NCI-H446 treated with DMSO at 0.1 percent for 48 hours (cell line): ENCODE measurements around the gene FLYWCH1.
A peak's percentile ranks its signal among the peaks of the same experiment; 100 is the strongest.

Source experiments
- DNase-seq: peaks from one replicate; lab custom pipeline; 2025; lab: John Stamatoyannopoulos, UW

Gene FLYWCH1

GRCh38 chr16:2950773-2951172 lies 39.0 kb downstream of the FLYWCH1 start:
- DNase-seq = no peak

DNA sequence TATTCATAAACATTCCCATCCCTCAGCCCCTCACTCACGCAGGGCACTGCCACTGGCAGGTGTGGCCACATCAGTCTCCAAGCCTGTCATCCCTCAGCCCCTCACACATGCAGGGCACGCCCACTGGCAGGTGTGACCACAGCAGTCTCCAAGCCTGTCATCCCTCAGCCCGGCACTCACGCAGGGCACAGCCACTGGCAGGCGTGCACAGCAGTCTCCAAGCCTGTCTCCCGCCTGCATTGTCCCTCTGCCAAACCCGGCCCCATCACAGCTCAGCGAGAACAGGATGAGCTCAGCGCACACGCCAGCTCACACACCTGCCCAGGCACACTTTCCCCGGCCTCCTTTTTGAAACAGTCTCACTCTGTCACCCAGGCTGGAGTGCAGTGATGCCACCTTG lies 40.9 kb downstream of the FLYWCH1 start:
- DNase-seq = no peak

GRCh38 chr16:2953706-2954627 lies 42.2 kb downstream of the FLYWCH1 start:
- no peak for DNase-seq

DNA sequence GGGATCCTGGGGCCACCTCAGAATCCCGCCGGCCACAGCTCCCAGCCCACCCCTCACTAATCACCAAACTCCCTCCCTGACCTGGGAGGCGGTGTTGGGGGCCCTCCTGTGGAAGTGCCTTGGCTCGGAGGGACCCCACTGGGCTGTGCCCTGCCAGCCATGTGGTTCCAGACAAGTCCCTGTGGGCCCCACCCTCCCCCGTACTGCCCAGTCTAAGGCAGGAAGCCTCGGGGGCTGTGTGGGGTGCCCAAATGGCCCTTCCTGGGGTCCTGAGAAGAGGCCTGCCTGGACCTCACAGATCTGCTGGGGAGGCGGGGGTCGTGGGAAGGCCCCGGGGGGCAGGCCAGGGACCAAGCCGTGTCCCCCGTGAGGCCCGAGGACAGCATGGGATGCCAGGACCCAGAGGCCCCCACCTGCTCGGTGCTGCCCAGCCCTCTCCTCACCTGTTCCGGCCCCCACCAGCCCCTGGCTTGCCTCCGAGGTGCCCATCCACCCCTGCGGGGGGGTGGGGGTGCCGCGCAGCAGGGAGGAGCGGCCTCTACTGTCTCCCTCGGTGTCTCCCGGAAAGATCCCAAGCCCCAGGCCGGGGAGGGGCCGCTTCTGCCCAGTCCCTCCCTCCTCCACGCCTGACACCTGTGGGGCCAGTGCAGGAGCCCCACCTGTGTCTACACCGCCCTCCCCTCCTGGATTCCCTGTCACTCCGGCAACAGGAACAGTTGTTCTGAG lies 43.1 kb downstream of the FLYWCH1 start:
- DNase-seq = no peak

- no peak for DNase-seq
Observed at GRCh38 chr16:2955438-2955778, 43.7 kb downstream of the FLYWCH1 start.

DNA sequence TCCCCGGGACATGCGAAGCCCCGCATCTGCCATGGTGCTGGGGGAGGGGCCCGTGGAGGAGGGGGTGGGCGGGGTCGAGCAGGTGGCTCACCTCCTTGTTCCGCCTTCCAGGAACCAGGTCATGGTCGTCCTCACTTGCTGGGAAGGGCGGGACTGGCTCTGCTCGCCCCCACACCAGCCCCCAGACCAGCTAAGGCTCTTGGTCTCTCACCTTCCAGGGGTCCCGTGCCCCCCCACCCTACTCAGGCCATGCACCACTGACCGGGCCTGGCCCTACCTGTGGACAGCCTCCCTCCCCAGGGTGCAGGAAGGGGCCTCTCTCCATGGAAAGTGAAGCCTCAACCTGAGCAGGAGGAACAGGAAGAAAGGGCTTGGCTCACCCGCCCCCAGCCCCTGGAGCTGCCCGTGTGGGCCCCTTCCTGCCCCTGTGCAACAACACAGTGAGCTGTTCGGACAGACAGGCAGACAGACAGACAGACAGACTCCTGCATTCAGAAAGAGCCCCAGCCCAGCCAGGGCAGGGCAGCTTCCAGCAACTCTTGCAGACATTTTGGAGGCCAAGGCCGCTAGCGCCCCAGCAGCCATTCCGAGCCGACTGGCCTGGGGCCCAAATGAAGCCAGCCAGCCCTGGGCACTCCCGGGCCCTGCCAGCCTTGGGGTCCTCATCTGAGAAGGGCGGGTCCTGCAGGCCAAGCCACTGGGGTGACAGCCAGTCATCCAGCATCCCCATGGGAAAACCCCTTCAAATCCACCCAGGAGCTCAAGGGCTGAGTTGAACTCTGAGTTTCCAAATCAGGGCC lies 44.2 kb downstream of the FLYWCH1 start:
- DNase-seq = no peak

- no peak for DNase-seq
Observed at GRCh38 chr16:2956579-2956956, 44.8 kb downstream of the FLYWCH1 start.

DNA sequence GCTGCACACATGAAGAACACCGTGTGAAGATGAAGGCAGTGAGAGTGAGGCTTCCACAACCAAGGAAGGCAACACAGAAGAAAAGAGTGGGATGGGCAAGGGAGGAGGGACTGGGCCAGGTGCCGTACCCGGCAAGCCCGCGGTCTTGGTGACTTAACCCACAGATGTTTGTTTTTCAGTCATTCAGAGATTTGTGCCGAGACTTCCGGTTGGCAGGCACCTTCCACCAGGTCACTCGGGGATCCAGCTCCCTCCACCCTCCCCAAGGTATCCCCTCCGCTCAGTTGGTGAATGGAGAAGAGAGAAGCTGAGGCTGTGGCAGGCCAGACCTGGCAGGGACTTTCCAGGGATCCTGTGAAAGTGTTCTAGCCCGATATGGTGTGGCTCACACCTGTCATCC lies 47.5 kb downstream of the FLYWCH1 start:
- DNase-seq = no peak

- DNase-seq = no peak
Observed at GRCh38 chr16:2960183-2961010, 48.7 kb downstream of the FLYWCH1 start.

GRCh38 chr16:2962334-2963073 lies 50.8 kb downstream of the FLYWCH1 start:
- DNase-seq = no peak

GRCh38 chr16:2963074-2963722 lies 51.5 kb downstream of the FLYWCH1 start:
- DNase-seq = no peak

- peak; percentile 38 for DNase-seq
Observed at GRCh38 chr16:2963723-2964474, 52.2 kb downstream of the FLYWCH1 start, which contains the start of gene KREMEN2. Gene KREMEN2, plus strand, starts transcription at chr16:2964275. Its CDS starts 246 bp downstream, at chr16:2964521.

- peak; percentile 47 for DNase-seq
Observed at GRCh38 chr16:2964475-2965336, 53.0 kb downstream of the FLYWCH1 start.

GRCh38 chr16:2966043-2966807 lies 54.5 kb downstream of the FLYWCH1 start:
- no peak for DNase-seq

DNA sequence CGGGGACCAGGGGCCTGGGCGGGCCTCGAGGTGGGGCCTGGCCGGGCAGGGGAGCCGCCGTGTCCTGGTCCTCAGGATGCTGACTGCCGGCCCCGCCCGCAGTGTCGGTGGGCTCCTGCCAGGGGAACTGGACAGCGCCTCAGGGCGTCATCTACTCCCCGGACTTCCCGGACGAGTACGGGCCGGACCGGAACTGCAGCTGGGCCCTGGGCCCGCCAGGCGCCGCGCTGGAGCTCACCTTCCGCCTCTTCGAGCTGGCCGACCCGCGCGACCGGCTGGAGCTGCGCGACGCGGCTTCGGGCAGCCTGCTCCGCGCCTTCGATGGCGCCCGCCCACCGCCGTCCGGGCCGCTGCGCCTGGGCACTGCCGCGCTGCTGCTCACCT lies 55.1 kb downstream of the FLYWCH1 start:
- DNase-seq = no peak

DNA sequence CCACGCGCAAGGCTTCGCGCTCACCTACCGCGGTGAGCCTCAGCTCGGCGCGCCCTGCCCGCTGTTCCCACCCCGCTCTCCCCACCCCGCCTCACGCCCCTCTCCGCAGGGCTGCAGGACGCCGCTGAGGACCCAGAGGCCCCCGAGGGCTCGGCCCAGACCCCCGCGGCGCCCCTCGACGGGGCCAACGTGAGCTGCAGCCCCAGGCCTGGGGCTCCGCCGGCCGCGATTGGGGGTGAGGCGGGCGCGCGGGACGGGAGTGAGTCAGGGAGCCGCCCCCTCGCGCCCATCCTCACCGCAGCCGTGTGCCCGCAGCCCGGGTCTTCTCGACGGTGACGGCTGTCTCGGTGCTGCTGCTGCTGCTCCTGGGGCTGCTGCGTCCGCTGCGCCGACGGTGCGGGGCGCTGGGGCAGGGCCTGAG lies 55.5 kb downstream of the FLYWCH1 start:
- DNase-seq = no peak

DNA sequence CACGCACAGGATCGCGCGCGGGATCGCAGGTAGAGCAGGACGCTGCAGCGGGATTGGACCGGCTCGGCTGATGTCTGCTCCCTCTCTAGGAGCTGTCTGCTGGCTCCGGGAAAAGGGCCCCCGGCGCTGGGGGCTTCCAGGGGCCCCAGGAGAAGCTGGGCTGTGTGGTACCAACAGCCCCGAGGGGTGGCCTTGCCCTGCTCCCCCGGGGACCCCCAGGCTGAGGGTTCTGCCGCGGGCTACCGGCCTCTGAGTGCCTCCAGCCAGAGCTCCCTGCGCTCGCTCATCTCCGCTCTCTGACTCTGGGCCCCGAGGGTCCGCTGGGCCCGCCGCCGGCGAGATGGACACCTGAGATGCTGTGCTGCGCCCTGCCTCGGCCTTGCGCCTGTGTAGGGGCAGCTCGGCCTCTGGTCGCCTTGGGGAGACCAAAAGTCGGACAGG lies 56.0 kb downstream of the FLYWCH1 start:
- no peak for DNase-seq

DNA sequence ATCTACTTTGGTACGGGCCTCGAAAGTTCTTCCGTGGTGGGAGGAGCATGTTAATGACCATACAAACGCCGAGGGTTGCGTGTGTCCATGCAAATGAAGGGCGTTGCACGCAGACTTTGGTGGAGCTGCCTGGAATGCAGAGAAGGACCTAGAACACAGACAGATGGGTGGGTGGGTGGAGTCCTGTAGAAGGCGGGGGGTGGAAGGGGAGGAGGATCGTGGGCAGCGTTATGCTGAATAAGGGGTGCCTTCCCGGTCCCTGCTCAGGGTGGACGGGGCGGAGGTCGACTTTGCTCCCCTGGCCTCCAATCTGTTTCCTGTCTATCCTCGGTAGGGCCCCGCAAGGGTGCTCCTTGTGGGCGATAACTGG lies 56.6 kb downstream of the FLYWCH1 start:
- DNase-seq = no peak
